K562 (cell line): ENCODE measurements around the gene RPS6KA2. TPM values are rescaled to one million over a fixed set of nuclear protein-coding genes. Genes with fewer than 3 reads are reported as not detected.

Experiments used
- CCNT2 ChIP-seq: IDR thresholded peaks from 2 replicates; pipeline ENCODE4 v1.6.1; 2011; ENCODE audit warnings: borderline replicate concordance, low read depth, mild to moderate bottlenecking, moderate library complexity, mixed read lengths, low read length; ENCODE audit not compliant: insufficient read length; ENCODE audit errors: extremely low read depth
- NR2F6 ChIP-seq: fragments of 450-650 bp; formaldehyde crosslinking; IDR thresholded peaks from 2 replicates; pipeline ENCODE4 v1.4.0; 2020; ENCODE audit warnings: mild to moderate bottlenecking
- RNF2 ChIP-seq: sonication (generic); IDR thresholded peaks from 2 replicates; pipeline ENCODE4 v1.6.1; 2016
- SREBF2 ChIP-seq: sonication (generic); formaldehyde crosslinking; IDR thresholded peaks from 2 replicates; pipeline ENCODE4 v1.4.0; 2020; ENCODE audit warnings: mild to moderate bottlenecking, missing genetic modification reagents
- ZNF445 ChIP-seq: fragments of 250-450 bp; sonication (Bioruptor Pico); IDR thresholded peaks from 2 replicates; pipeline ENCODE4 v1.4.0; 2020; ENCODE audit warnings: low read depth, mild to moderate bottlenecking, moderate library complexity
- polyA plus RNA-seq, 8 experiments: library from polyadenylated mRNA; depleted of rRNA in 4 of 8; stranded (reverse) in 5 of 8; unstranded in 3 of 8; fragments of >200 nt; fragmentation: Nextera tagmentation in 2 of 8; fragmentation: Illumina TruSeq in 1 of 8; extraction: Ambion mirVana in 2 of 8; extraction: Trizol in 1 of 8; gene quantifications; 2 replicates each; pipeline versions ENCODE4 v1.2.1 to v1.2.3, GENCODE V29; 2011 to 2014; ENCODE audit warnings: inconsistent platforms in 1 of 8, missing spikeins in 1 of 8
- total RNA-seq, 7 experiments: library from RNA; depleted of rRNA in 6 of 7; stranded (reverse); fragments of >200 nt in 6 of 7; fragmentation: Illumina TruSeq in 2 of 7; extraction: Trizol in 2 of 7; gene quantifications; 2 replicates each; pipeline versions ENCODE4 v1.2.1 to v1.2.3, GENCODE V29; 2011 to 2021; ENCODE audit warnings: low replicate concordance in 1 of 7
- TF ChIP-seq, protein P1 (sequence below), 2 experiments: fragments of 450-650 bp in 1 of 2; sonication (generic) in 1 of 2; formaldehyde crosslinking in 1 of 2; IDR thresholded peaks; 2 replicates each; pipeline versions ENCODE4 v1.7.1 to v1.9.0; 2016 to 2022; ENCODE audit warnings: inconsistent platforms in 1 of 2, mild to moderate bottlenecking in 1 of 2, missing genetic modification reagents in 1 of 2
- TF ChIP-seq, protein P2 (sequence below): IDR thresholded peaks from 2 replicates; pipeline ENCODE4 v1.6.1; 2014; ENCODE audit warnings: antibody characterized with exemption
- TF ChIP-seq, protein P3 (sequence below): fragments of 450-650 bp; IDR thresholded peaks from 2 replicates; pipeline ENCODE4 v1.6.1; 2016; ENCODE audit warnings: mild to moderate bottlenecking
- TF ChIP-seq, protein P4 (sequence below), 2 experiments: IDR thresholded peaks in 1 of 2; conservative IDR thresholded peaks in 1 of 2; 2 replicates each; pipeline ENCODE4 v1.6.1; 2016; ENCODE audit warnings: low read depth in 2 of 2, mild to moderate bottlenecking in 1 of 2, missing compliant biosample characterization in 1 of 2, missing genetic modification characterization in 1 of 2, moderate library complexity in 1 of 2

RPS6KA2 gene
- total and polyA plus RNA-seq, 9 of the 15 experiments (the other 6 are each of a cell fraction or from before 2014, with no cell fraction given): 0.29 to 1.00 (median 0.53) TPM

DNA sequence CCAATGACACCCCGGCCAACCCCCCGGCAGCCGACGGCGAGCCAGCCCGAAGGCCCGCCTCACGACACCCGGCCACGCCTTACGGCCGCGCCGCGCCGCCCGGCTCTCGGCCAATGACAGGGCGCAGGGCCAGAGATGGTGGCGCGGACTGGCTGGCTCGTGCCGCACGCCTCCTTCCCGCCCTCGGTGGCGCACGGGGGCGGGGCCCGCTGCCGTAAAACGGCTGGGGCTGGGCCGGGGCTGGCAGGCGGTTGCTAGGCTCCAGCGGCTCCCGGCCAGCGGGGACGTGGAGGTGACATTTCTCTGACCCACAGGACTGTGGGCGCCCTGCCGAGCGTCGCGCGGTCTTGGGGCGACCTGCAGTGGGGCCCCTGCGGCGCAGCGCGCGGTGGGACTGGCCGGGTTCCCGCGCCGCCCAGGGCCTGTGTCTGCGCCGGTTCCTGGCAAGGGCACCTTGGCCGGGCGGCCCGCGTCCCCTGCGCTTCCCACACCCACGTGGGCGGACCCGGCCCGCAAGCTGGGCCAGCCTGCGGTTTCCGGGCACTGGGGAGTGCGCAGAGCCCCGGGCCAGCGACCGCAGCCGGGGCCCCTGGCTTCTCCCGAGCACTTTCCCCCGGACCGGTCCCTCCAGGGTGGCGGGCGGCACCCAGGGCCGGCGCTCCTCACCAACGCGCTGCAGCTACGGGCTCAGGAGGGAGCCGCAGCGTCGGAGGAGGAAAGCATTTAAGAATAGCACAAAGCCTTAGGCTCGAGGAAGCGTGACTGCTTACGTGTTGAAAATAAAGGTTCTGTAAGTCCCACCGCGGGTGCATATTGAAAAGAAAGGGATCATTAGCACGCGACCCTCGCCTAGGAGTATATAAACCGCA is 243.9 kb downstream of the RPS6KA2 start, which contains the start of gene MPC1 (continued):
- TF ChIP-seq, protein P1, sequence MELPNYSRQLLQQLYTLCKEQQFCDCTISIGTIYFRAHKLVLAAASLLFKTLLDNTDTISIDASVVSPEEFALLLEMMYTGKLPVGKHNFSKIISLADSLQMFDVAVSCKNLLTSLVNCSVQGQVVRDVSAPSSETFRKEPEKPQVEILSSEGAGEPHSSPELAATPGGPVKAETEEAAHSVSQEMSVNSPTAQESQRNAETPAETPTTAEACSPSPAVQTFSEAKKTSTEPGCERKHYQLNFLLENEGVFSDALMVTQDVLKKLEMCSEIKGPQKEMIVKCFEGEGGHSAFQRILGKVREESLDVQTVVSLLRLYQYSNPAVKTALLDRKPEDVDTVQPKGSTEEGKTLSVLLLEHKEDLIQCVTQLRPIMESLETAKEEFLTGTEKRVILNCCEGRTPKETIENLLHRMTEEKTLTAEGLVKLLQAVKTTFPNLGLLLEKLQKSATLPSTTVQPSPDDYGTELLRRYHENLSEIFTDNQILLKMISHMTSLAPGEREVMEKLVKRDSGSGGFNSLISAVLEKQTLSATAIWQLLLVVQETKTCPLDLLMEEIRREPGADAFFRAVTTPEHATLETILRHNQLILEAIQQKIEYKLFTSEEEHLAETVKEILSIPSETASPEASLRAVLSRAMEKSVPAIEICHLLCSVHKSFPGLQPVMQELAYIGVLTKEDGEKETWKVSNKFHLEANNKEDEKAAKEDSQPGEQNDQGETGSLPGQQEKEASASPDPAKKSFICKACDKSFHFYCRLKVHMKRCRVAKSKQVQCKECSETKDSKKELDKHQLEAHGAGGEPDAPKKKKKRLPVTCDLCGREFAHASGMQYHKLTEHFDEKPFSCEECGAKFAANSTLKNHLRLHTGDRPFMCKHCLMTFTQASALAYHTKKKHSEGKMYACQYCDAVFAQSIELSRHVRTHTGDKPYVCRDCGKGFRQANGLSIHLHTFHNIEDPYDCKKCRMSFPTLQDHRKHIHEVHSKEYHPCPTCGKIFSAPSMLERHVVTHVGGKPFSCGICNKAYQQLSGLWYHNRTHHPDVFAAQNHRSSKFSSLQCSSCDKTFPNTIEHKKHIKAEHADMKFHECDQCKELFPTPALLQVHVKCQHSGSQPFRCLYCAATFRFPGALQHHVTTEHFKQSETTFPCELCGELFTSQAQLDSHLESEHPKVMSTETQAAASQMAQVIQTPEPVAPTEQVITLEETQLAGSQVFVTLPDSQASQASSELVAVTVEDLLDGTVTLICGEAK (IDR thresholded peaks at IDR 0.05): no peak; the same call in 1 of the 2 replicates
- TF ChIP-seq, protein P1 (CRISPR knock-in tag; IDR thresholded peaks at IDR 0.05): no peak
- TF ChIP-seq, protein P2, sequence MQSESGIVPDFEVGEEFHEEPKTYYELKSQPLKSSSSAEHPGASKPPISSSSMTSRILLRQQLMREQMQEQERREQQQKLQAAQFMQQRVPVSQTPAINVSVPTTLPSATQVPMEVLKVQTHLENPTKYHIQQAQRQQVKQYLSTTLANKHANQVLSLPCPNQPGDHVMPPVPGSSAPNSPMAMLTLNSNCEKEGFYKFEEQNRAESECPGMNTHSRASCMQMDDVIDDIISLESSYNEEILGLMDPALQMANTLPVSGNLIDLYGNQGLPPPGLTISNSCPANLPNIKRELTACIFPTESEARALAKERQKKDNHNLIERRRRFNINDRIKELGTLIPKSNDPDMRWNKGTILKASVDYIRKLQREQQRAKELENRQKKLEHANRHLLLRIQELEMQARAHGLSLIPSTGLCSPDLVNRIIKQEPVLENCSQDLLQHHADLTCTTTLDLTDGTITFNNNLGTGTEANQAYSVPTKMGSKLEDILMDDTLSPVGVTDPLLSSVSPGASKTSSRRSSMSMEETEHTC: no peak; the same call in 1 of the 2 replicates
- TF ChIP-seq ZNF445 (no peak), SREBF2 (CRISPR knock-in tag) (no peak), RNF2 (peak; percentile 70), NR2F6 (no peak), CCNT2 (peak; percentile 85)
- TF ChIP-seq, protein P3, sequence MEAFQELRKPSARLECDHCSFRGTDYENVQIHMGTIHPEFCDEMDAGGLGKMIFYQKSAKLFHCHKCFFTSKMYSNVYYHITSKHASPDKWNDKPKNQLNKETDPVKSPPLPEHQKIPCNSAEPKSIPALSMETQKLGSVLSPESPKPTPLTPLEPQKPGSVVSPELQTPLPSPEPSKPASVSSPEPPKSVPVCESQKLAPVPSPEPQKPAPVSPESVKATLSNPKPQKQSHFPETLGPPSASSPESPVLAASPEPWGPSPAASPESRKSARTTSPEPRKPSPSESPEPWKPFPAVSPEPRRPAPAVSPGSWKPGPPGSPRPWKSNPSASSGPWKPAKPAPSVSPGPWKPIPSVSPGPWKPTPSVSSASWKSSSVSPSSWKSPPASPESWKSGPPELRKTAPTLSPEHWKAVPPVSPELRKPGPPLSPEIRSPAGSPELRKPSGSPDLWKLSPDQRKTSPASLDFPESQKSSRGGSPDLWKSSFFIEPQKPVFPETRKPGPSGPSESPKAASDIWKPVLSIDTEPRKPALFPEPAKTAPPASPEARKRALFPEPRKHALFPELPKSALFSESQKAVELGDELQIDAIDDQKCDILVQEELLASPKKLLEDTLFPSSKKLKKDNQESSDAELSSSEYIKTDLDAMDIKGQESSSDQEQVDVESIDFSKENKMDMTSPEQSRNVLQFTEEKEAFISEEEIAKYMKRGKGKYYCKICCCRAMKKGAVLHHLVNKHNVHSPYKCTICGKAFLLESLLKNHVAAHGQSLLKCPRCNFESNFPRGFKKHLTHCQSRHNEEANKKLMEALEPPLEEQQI: no peak
- TF ChIP-seq, protein P4, sequence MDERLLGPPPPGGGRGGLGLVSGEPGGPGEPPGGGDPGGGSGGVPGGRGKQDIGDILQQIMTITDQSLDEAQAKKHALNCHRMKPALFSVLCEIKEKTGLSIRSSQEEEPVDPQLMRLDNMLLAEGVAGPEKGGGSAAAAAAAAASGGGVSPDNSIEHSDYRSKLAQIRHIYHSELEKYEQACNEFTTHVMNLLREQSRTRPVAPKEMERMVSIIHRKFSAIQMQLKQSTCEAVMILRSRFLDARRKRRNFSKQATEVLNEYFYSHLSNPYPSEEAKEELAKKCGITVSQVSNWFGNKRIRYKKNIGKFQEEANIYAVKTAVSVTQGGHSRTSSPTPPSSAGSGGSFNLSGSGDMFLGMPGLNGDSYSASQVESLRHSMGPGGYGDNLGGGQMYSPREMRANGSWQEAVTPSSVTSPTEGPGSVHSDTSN (CRISPR knock-in tag; IDR thresholded peaks at IDR 0.05; ENCODE audit: low read depth): no peak
- TF ChIP-seq, protein P4 (tag; conservative IDR thresholded peaks at IDR 0.05; ENCODE audit: low read depth): no peak
